H54 (cell line): ENCODE measurements around the gene MOV10.

Experiments used
- DNase-seq: peaks from one replicate; pipeline ENCODE4 v3.0.0; 2011; ENCODE audit warnings: low spot score, mixed read lengths; ENCODE audit not compliant: insufficient read length
- FAIRE-seq: peaks from 3 replicates; lab custom pipeline; 2011; peaks lifted over from hg19 to GRCh38; lab: Jason Lieb, UNC
- POLR2A ChIP-seq: IDR thresholded peaks from 2 replicates; pipeline ENCODE4 v1.6.1; 2011; ENCODE audit warnings: low read depth, mild to moderate bottlenecking, low read length

The MOV10 gene

DNA sequence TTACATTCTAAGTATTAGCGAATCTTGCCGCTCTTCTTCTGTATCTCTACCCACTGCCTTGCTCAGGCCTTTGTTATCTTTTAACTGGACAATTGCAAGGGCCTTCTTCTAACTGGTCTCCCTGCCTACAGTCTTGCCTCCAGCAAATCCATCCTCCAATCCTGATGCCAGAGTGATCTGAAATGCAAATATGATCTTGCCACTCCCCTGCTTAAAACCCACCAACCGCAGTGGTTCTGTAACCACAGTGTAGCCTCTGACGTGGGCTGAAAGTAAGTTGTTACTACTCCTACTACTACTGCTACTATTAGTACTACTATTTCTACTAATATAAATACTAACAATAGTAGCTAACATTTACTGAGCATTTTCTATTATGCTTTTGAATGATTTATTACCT, 12.4 kb downstream of the MOV10 start:
- DNase-seq (no peak), FAIRE-seq (no peak)

DNA sequence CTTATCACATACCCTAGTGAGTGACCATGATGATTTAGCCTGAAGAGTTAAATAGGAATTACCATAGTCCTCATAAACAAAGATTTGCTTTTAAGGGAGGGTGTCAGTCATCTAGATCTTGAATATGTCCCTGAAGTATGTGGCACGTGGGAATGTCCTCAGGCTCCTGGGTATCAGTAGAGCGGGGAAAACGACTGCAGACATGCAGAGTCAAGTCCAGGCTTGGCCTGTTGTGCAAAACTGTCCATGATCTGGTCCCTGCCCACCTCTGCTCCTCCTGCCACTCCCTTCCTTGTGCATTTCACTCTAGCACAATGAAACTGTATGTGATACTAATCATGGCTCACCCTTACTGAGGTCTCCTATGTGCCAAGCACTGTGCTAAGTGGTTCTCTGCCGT, 12.9 kb downstream of the MOV10 start:
- no peak for TF ChIP-seq POLR2A
- FAIRE-seq (no peak), DNase-seq (no peak)

More for the DNA sequence above, 12.4 kb downstream of the MOV10 start:
- no peak for TF ChIP-seq POLR2A

DNA sequence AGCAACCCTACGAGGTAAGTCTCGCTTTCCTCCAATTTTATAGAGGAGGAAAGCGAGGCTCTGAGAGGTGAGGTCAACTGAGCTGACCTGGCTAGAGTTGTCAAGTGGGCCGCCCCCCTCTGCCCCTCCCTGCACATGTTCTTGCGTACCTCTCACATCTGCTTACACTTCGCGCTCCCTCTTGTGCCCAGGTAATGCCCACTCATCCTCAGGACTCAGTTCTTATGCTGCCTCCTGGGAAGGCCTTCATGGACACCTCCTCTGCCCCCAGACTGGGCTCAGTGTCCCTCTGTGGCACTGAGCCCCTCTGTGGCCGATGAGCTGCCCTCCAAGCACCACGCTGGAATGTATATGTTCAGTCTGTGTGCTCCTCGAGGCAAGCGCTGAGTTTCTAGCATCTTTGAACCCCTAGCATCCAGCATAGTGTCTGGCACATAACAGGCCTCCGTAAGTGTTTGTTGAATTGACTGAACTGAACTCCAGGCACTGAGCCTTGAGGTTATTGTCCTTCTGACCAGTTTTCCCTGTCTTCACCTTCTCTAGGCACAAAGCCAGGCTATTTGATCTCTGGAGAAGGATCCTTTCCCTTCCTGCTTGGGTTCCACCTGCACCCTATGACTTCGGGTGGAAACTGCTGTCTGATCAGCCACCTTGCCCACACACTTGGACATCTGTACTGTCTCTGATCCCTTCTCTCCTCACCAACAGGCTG, 13.5 kb downstream of the MOV10 start:
- DNase-seq (no peak), FAIRE-seq (no peak)
- no peak for TF ChIP-seq POLR2A

DNA sequence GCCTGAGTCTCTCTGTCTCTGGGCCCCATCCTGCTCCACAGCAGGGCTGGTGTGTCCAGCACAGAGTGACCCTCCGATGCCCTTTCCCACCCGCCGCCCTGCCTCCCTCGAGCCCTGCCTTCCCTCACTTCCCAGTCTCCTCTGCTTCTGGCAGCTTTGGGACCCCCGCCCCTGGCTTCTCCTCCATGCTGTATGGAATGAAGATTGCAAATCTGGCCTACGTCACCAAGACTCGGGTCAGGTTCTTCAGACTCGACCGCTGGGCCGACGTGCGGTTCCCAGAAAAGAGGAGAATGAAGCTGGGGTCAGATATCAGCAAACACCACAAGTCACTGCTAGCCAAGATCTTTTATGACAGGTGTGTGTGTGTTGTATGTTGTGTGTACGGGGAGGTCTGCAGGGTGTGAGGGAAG, 14.3 kb downstream of the MOV10 start:
- FAIRE-seq (no peak), DNase-seq (no peak)
- TF ChIP-seq POLR2A = no peak

DNA sequence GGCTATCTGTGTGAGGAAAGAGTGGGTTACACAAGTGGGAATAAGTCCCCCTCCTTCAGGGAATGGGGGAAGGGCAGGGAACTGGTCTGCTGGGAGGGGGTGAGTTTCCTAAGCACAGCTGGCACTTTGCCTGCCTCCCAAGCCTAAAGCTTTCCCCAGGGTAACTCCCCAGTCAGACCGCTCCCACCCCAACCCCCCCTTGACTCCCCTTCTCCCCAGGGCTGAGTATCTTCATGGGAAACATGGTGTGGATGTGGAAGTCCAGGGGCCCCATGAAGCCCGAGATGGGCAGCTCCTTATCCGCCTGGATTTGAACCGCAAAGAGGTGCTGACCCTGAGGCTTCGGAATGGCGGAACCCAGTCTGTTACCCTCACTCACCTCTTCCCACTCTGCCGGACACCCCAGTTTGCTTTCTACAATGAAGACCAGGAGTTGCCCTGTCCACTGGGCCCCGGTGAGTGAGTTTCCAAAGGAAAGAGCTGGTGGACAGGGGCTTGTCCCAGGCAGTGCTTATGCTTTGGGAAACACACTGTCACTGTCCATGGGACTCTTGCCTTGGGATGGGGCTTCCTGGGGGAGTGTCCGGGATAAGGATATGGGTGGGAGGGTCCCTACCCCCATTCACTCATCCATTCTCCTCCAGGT, 14.9 kb downstream of the MOV10 start:
- FAIRE-seq = no peak
- TF ChIP-seq POLR2A = no peak
- DNase-seq = no peak

DNA sequence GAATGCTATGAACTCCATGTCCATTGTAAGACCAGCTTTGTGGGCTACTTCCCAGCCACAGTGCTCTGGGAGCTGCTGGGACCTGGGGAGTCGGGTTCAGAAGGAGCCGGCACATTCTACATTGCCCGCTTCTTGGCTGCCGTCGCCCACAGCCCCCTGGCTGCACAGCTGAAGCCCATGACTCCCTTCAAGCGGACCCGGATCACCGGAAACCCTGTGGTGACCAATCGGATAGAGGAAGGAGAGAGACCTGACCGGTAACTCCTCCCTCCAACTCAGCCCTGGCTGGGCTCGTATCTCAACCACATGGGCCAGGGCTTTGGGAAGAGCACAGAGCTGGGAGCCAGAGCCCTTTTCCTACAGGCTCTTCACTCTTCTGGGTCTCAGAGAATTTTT, 15.4 kb downstream of the MOV10 start:
- FAIRE-seq (no peak), DNase-seq (no peak)
- TF ChIP-seq POLR2A = no peak

DNA sequence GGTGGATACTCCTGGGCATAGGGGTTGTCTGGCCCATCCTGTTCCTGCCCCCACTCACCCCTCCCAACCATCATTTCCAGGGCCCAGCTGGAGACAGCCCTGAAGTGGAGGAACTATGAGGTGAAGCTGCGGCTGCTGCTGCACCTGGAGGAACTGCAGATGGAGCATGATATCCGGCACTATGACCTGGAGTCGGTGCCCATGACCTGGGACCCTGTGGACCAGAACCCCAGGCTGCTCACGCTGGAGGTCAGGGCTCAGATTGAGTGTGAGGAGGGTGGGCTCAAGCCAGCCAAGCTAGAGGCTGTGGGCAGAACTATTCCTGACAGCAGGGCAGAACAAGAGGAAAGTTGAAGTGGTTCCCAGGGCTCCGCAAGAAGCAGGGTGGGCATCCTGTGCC, 18.2 kb downstream of the MOV10 start:
- DNase-seq (no peak), FAIRE-seq (no peak)
- no peak for TF ChIP-seq POLR2A

DNA sequence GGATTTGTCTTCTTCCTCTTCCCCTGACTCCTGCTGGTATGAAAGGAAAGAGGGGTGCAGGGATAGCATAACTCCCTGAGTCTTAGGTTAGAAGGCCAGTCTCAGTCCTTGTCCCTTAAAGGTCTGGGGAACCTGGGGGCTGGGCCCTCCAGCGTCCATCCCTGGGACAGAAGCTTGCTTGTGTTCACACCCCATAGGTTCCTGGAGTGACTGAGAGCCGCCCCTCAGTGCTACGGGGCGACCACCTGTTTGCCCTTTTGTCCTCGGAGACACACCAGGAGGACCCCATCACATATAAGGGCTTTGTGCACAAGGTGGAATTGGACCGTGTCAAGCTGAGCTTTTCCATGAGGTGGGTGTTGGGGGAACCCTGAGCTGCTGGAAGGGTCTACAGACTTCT, 19.4 kb downstream of the MOV10 start:
- no peak for DNase-seq
- no peak for FAIRE-seq
- TF ChIP-seq POLR2A = no peak

DNA sequence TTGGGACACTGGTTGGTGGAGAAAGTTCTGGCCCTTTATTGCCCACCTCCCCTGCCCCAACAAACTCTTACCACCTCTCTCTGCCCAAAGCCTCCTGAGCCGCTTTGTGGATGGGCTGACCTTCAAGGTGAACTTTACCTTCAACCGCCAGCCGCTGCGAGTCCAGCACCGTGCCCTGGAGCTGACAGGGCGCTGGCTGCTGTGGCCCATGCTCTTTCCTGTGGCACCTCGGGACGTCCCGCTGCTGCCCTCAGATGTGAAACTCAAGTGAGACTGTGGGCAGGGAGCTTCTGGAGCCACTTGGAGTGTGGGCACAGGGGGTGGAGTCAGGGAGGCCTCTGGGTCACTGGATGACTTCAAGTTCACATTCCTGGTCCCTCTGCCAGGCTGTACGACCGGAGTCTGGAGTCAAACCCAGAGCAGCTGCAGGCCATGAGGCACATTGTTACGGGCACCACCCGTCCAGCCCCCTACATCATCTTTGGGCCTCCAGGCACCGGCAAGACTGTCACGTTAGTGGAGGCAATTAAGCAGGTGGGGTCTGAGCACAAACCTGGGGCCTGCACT, 20.0 kb downstream of the MOV10 start:
- no peak for TF ChIP-seq POLR2A
- DNase-seq (no peak), FAIRE-seq (no peak)

DNA sequence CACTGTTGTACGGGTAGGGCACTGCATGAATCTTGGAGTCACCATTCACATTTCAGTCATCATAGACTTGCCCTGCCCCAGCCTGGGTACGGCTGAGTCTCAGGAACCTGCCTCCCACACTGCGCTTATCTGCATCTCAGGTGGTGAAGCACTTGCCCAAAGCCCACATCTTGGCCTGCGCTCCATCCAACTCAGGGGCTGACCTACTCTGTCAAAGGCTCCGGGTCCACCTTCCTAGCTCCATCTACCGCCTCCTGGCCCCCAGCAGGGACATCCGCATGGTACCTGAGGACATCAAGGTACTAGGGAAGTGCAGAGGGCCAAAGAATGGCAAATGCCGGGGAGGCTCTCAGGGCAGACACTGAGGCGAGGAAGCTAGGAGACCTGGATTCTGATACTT, 20.8 kb downstream of the MOV10 start:
- DNase-seq (no peak), FAIRE-seq (no peak)
- no peak for TF ChIP-seq POLR2A

DNA sequence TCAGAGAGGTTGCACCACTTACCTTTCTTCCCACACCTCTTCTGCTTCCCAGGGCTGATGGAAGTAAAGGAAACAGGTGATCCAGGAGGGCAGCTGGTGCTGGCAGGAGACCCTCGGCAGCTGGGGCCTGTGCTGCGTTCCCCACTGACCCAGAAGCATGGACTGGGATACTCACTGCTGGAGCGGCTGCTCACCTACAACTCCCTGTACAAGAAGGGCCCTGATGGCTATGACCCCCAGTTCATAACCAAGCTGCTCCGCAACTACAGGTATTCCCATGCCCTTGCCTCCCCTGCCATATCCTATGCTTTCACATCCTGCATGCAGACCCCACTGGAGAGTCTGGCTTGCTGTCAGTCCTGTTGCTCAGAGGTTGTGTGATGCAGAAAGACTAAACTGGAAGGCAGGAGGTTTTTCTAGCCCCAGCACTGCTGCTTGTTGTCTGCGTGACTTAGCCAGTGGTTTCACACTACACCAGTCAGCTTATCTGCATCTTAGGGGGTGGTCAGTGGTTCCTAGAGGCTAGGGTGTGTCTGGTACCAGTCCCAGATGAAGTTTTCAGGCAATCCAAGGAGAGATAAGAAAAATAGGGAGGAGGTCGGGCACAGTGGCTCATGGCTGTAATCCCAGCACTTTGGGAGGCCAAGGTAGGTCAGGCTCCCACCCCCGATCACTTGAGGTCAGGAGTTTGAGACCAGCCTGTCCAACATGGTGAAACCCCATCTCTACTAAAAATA, 22.3 kb downstream of the MOV10 start:
- FAIRE-seq = no peak
- DNase-seq = no peak
- no peak for TF ChIP-seq POLR2A

DNA sequence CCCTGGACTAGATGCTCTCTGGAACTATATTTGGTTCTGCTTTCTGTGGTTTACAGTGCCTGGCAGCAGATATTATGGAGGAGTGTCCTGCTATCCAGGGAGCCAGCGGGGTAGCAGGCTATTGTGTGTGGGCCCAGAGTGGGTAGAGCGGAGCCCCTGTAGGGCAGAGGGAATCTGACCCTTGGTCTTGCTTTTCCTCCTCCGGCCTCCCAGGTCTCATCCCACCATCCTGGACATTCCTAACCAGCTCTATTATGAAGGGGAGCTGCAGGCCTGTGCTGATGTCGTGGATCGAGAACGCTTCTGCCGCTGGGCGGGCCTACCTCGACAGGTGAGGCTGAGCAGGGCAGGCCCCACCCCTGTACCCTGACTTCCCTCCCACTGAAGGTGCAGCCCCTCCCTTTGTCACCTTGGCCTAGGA, 23.3 kb downstream of the MOV10 start:
- FAIRE-seq = no peak
- TF ChIP-seq POLR2A = no peak
- DNase-seq = no peak

DNA sequence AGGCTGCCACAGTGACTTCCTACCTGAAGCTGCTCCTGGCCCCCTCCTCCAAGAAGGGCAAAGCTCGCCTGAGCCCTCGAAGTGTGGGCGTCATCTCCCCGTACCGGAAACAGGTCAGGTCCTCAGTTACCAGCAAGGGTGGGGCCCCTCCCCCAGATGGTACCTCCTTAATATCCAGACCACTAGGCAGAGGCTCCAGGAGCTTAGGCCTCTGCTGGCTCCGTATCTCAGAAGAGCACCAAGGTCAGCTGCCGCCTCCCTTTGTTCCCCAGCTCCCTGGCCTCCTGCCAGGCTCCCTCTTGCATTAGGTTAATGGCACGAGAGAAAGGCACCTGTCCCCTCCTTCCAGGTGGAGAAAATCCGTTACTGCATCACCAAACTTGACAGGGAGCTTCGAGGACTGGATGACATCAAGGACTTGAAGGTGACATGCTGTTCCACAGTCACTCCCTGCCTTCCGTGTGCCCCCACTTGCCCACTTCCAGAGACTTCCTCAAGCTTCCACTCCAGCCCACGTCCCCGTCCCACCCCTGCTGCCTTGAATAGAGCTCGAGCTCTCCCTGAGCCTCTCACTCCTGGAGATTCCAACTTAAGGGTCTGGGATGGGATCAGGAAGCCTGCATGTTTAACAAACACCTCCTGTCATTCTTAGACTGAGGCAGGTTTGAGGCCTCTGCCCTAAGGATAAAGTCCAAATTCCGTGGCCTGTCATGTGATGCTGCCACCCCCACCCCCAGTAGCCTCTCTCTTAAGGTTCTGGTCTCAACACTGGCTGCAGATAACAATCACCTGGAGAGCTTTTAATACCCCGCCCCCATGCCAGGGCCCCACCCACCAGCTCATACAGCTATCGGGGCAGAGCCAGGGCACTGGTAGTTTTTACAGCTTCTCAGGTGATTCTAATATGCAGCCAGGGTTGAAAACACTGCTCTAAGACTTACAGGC, 24.2 kb downstream of the MOV10 start:
- FAIRE-seq = no peak
- no peak for TF ChIP-seq POLR2A
- no peak for DNase-seq
